ENCODE results near the gene BMX. TPM values are rescaled to one million over a fixed set of nuclear protein-coding genes. Genes with fewer than 3 reads are reported as not detected.

BMX gene
- total and polyA plus RNA-seq, 2 donors (not counting 1 experiment from before 2014, with no cell fraction given) = not detected

GRCh38 chrX:15559227-15559626 lies 58.6 kb downstream of the BMX start:
- H3K27ac Mint-ChIP-seq = no peak overlapping the region
- POLR2A ChIA-PET = no interaction called here
- H2AFZ ChIP-seq (ENCODE audit: insufficient read depth, low read depth, low read length, poor library complexity, severe bottlenecking) = no peak overlapping the region
- no peak overlapping the region for H3K4me3 Mint-ChIP-seq
- peaks cover 0 to 3% (median 0%) of the 10 kb centered on the region in 4 experiments for H3K27me3 ChIP-seq (replicated peaks in 1 of 4; ENCODE audit: control extremely low read depth in 1 of 4, control insufficient read depth in 3 of 4, insufficient read depth in 4 of 4, low read length in 3 of 4)
- no peaks in the 10 kb centered on the region for H3K9me3 ChIP-seq (ENCODE audit: control extremely low read depth in 1 of 3, control insufficient read depth in 2 of 3, insufficient read depth in 1 of 3, low read length in 2 of 3)
- H3K4me2 ChIP-seq (replicated peaks; ENCODE audit: low read depth, low read length, poor library complexity, severe bottlenecking) = no peak overlapping the region
- peaks cover 4% of the 10 kb centered on the region for H3K27me3 Mint-ChIP-seq
- CTCF ChIA-PET = no interaction called here
- DNase-seq = no peak
- no peaks in the 10 kb centered on the region for H3K9me3 Mint-ChIP-seq (ENCODE audit: insufficient read depth)
- no peak overlapping the region for H3K9ac ChIP-seq (ENCODE audit: low read length)
- no peaks in the 10 kb centered on the region for H4K20me1 ChIP-seq (ENCODE audit: control insufficient read depth, insufficient read depth, low read length, poor library complexity, severe bottlenecking)
- H3K27ac ChIP-seq (ENCODE audit: low read length in 2 of 2) = no peak overlapping the region
- no peaks in the 10 kb centered on the region for H3K4me1 Mint-ChIP-seq
- intact Hi-C loops (cut with micrococcal nuclease) = no loop called here
- no peak for ATAC-seq (ENCODE audit: low read depth)
- H3K4me1 ChIP-seq (ENCODE audit: control insufficient read depth in 2 of 2, insufficient read depth in 2 of 2, low read length in 2 of 2) = no peaks in the 10 kb centered on the region
- no peak for TF ChIP-seq CTCF (IDR thresholded peaks at IDR 0.05)
- TF ChIP-seq EZH2 (IDR thresholded peaks at IDR 0.05; ENCODE audit: borderline replicate concordance, insufficient read depth, low read depth, low read length, poor library complexity, severe bottlenecking) = no peak
- no peak overlapping the region for H3K4me3 ChIP-seq (ENCODE audit: control extremely low read depth in 1 of 5, extremely low read depth in 1 of 5, insufficient read depth in 1 of 5, low read depth in 2 of 5, low read length in 4 of 5)
- no CpG with 5 or more reads among the region's 3 CpGs for WGBS (ENCODE audit: insufficient coverage)
- H3K79me2 ChIP-seq (ENCODE audit: control insufficient read depth, insufficient read depth, low read length) = no peaks in the 10 kb centered on the region
- H3K36me3 ChIP-seq (replicated peaks in 1 of 2; ENCODE audit: control extremely low read depth in 1 of 2, control insufficient read depth in 1 of 2, extremely low read depth in 1 of 2, insufficient read depth in 2 of 2, low read length in 1 of 2) = no peaks in the 10 kb centered on the region

GRCh38 chrX:15560924-15561323 lies 60.3 kb downstream of the BMX start:
- H3K36me3 ChIP-seq (replicated peaks in 1 of 2; ENCODE audit: control extremely low read depth in 1 of 2, control insufficient read depth in 1 of 2, extremely low read depth in 1 of 2, insufficient read depth in 2 of 2, low read length in 1 of 2) = no peaks in the 10 kb centered on the region
- no peak overlapping the region for H3K4me3 ChIP-seq (ENCODE audit: control extremely low read depth in 1 of 5, extremely low read depth in 1 of 5, insufficient read depth in 1 of 5, low read depth in 2 of 5, low read length in 4 of 5)
- H3K4me2 ChIP-seq (replicated peaks; ENCODE audit: low read depth, low read length, poor library complexity, severe bottlenecking) = no peak overlapping the region
- peaks cover 4% of the 10 kb centered on the region for H3K27me3 Mint-ChIP-seq
- no peak overlapping the region for H3K9ac ChIP-seq (ENCODE audit: low read length)
- no peaks in the 10 kb centered on the region for H3K79me2 ChIP-seq (ENCODE audit: control insufficient read depth, insufficient read depth, low read length)
- H3K4me1 ChIP-seq (ENCODE audit: control insufficient read depth in 2 of 2, insufficient read depth in 2 of 2, low read length in 2 of 2) = no peaks in the 10 kb centered on the region
- H3K9me3 ChIP-seq (ENCODE audit: control extremely low read depth in 1 of 3, control insufficient read depth in 2 of 3, insufficient read depth in 1 of 3, low read length in 2 of 3) = no peaks in the 10 kb centered on the region
- TF ChIP-seq CTCF (IDR thresholded peaks at IDR 0.05) = no peak
- H3K27me3 ChIP-seq (replicated peaks in 1 of 4; ENCODE audit: control extremely low read depth in 1 of 4, control insufficient read depth in 3 of 4, insufficient read depth in 4 of 4, low read length in 3 of 4) = peaks cover 0 to 3% (median 0%) of the 10 kb centered on the region in 4 experiments
- no peak overlapping the region for H3K27ac Mint-ChIP-seq
- H2AFZ ChIP-seq (ENCODE audit: insufficient read depth, low read depth, low read length, poor library complexity, severe bottlenecking) = no peak overlapping the region
- ATAC-seq (ENCODE audit: low read depth) (no peak), DNase-seq (no peak)
- no peak overlapping the region for H3K4me3 Mint-ChIP-seq
- ChIA-PET CTCF (no interaction called here), POLR2A (no interaction called here)
- no peak overlapping the region for H3K27ac ChIP-seq (ENCODE audit: low read length in 2 of 2)
- no peaks in the 10 kb centered on the region for H4K20me1 ChIP-seq (ENCODE audit: control insufficient read depth, insufficient read depth, low read length, poor library complexity, severe bottlenecking)
- intact Hi-C loops (cut with micrococcal nuclease) = no loop called here
- H3K9me3 Mint-ChIP-seq (ENCODE audit: insufficient read depth) = no peaks in the 10 kb centered on the region
- WGBS (ENCODE audit: insufficient coverage) = no CpG with 5 or more reads among the region's 3 CpGs
- H3K4me1 Mint-ChIP-seq = no peaks in the 10 kb centered on the region

Measured in B cell (primary cell).